DMS53 treated with DMSO at 0.1 percent for 48 hours (cell line): ENCODE measurements around the gene C1QTNF9B.
A peak's percentile ranks its signal among the peaks of the same experiment; 100 is the strongest.
"Not testable (repeated sequence)": the region's sequence is repeated elsewhere in the genome, so short reads cannot be mapped to it uniquely, and the experiment has no call there.

Source experiments
- DNase-seq: peaks from one replicate; lab custom pipeline; 2025; ENCODE audit not compliant: unreplicated experiment; lab: John Stamatoyannopoulos, UW

Gene C1QTNF9B

GRCh38 chr13:23897452-23897919 lies at the start of gene C1QTNF9B:
Gene C1QTNF9B, minus strand, starts transcription at chr13:23897502.
- DNase-seq, result not testable (repeated sequence)

- DNase-seq, result no peak
Observed at GRCh38 chr13:23946900-23947299, 49.6 kb upstream of the C1QTNF9B start.

- no peak for DNase-seq
Observed at GRCh38 chr13:23946067-23946466, 48.8 kb upstream of the C1QTNF9B start.

- no peak for DNase-seq
Observed at GRCh38 chr13:23945612-23946011, 48.3 kb upstream of the C1QTNF9B start.

GRCh38 chr13:23941211-23941610 lies 43.9 kb upstream of the C1QTNF9B start:
- no peak for DNase-seq

GRCh38 chr13:23939666-23940065 lies 42.4 kb upstream of the C1QTNF9B start:
- not testable (repeated sequence) for DNase-seq

GRCh38 chr13:23934520-23934919 lies 37.2 kb upstream of the C1QTNF9B start:
- no peak for DNase-seq

GRCh38 chr13:23928985-23929384 lies 31.7 kb upstream of the C1QTNF9B start:
- DNase-seq, result no peak

- no peak for DNase-seq
Observed at GRCh38 chr13:23923031-23923430, 25.7 kb upstream of the C1QTNF9B start.

GRCh38 chr13:23922005-23922932 lies 25.0 kb upstream of the C1QTNF9B start:
- DNase-seq, result peak; percentile 20

GRCh38 chr13:23921451-23921888 lies 24.2 kb upstream of the C1QTNF9B start:
- DNase-seq, result peak; percentile 46

- DNase-seq, result no peak
Observed at GRCh38 chr13:23919006-23919405, 21.7 kb upstream of the C1QTNF9B start.

GRCh38 chr13:23918208-23918607 lies 20.9 kb upstream of the C1QTNF9B start:
- DNase-seq, result no peak

- peak; percentile 58 for DNase-seq
Observed at GRCh38 chr13:23915308-23915707, 18.0 kb upstream of the C1QTNF9B start.

- DNase-seq, result no peak
Observed at GRCh38 chr13:23912469-23912868, 15.2 kb upstream of the C1QTNF9B start.

GRCh38 chr13:23909606-23910005 lies 12.3 kb upstream of the C1QTNF9B start:
- DNase-seq, result no peak

GRCh38 chr13:23905766-23906165 lies 8.5 kb upstream of the C1QTNF9B start:
- no peak for DNase-seq

- DNase-seq, result no peak
Observed at GRCh38 chr13:23903906-23904280, 6.6 kb upstream of the C1QTNF9B start.

- DNase-seq, result no peak
Observed at GRCh38 chr13:23902975-23903905, 5.9 kb upstream of the C1QTNF9B start.

- no peak for DNase-seq
Observed at GRCh38 chr13:23901365-23901764, 4.1 kb upstream of the C1QTNF9B start.

GRCh38 chr13:23899555-23899954 lies 2.3 kb upstream of the C1QTNF9B start:
- peak; percentile 28 for DNase-seq
